ENCODE results near the gene RMI1.

GRCh38 chr9:83987402-83987791, 6.8 kb downstream of the RMI1 start:
- TF ChIP-seq CTCF (IDR thresholded peaks at IDR 0.05) (no peak), POLR2A (IDR thresholded peaks at IDR 0.05) (no peak)

Measured in tibial nerve (tissue), 3 donors.